Measurements from ENCODE around the gene HOXC9. TPM values are rescaled to one million over a fixed set of nuclear protein-coding genes. Genes with fewer than 3 reads are reported as not detected.

HOXC9 gene
- total RNA-seq, 4 donors from 2014 or later, result 4.4 to 10.5 (median 7.9) TPM

- Histone ChIP-seq H3K4me3 (no peak overlapping the region), H3K36me3 (no peaks in the 10 kb centered on the region), H3K27ac (no peak overlapping the region), H3K27me3 (peaks cover 19 to 99% of the 10 kb centered on the region in 2 donors), H3K4me1 (peaks cover 0 to 47% (median 1%) of the 10 kb centered on the region in 4 donors), H3K9me3 (no peaks in the 10 kb centered on the region)
- no peak for TF ChIP-seq CTCF (IDR thresholded peaks at IDR 0.05)
- no peak for TF ChIP-seq POLR2A (IDR thresholded peaks at IDR 0.05)
- TF ChIP-seq EP300 (IDR thresholded peaks at IDR 0.05), result no peak
- 33 to 44% methylated on average over 13 of the region's 13 CpGs for WGBS, 2 donors
- no peak for DNase-seq (ENCODE audit: low spot score in 2 of 2)
Measured at GRCh38 chr12:53952335-53952694, 47.6 kb upstream of the HOXC9 start.

GRCh38 chr12:53952871-53953734 is 46.9 kb upstream of the HOXC9 start:
- no peak overlapping the region for H3K27ac ChIP-seq
- H3K27me3 ChIP-seq, result peaks cover 19 to 99% of the 10 kb centered on the region in 2 donors
- DNase-seq (ENCODE audit: low spot score in 2 of 2), result no peak
- H3K4me3 ChIP-seq, result no peak overlapping the region
- peak in 1 of 2 donors; percentile 9 for TF ChIP-seq EP300 (IDR thresholded peaks at IDR 0.05)
- no peak for TF ChIP-seq POLR2A (IDR thresholded peaks at IDR 0.05)
- peaks cover 0 to 47% (median 1%) of the 10 kb centered on the region in 4 donors for H3K4me1 ChIP-seq
- no peaks in the 10 kb centered on the region for H3K9me3 ChIP-seq
- WGBS, 2 donors, result 14 to 16% methylated on average over 36 to 37 of the region's 38 CpGs
- no peaks in the 10 kb centered on the region for H3K36me3 ChIP-seq

- H3K4me3 ChIP-seq, result no peak overlapping the region
- H3K4me1 ChIP-seq, result peaks cover 0 to 47% (median 1%) of the 10 kb centered on the region in 4 donors
- peaks cover 19 to 99% of the 10 kb centered on the region in 2 donors for H3K27me3 ChIP-seq
- DNase-seq (ENCODE audit: low spot score in 2 of 2), result no peak
- no peaks in the 10 kb centered on the region for H3K36me3 ChIP-seq
- no peak overlapping the region for H3K27ac ChIP-seq
- WGBS, 2 donors, result 16% methylated on average over 19 of the region's 19 CpGs
- no peak for TF ChIP-seq CTCF (IDR thresholded peaks at IDR 0.05)
- no peak for TF ChIP-seq POLR2A (IDR thresholded peaks at IDR 0.05)
- TF ChIP-seq EP300 (IDR thresholded peaks at IDR 0.05), result no peak
- no peaks in the 10 kb centered on the region for H3K9me3 ChIP-seq
Measured at GRCh38 chr12:53953831-53954693, 45.9 kb upstream of the HOXC9 start.

GRCh38 chr12:53954694-53955035 is 45.3 kb upstream of the HOXC9 start, which contains the start of gene HOXC12:
Gene HOXC12, plus strand, starts transcription at chr12:53954903. Its CDS starts 27 bp downstream, at chr12:53954930.
- H3K36me3 ChIP-seq, result no peaks in the 10 kb centered on the region
- TF ChIP-seq POLR2A (IDR thresholded peaks at IDR 0.05) (no peak), CTCF (IDR thresholded peaks at IDR 0.05) (no peak), EP300 (IDR thresholded peaks at IDR 0.05) (no peak)
- H3K9me3 ChIP-seq, result no peaks in the 10 kb centered on the region
- H3K27ac ChIP-seq, result no peak within 1 kb of the TSS
- H3K4me1 ChIP-seq, result peaks cover 0 to 47% (median 1%) of the 10 kb centered on the region in 4 donors
- WGBS, 2 donors, result 3 to 9% methylated on average over 15 to 20 of the region's 20 CpGs
- H3K4me3 ChIP-seq, result peak within 1 kb of the TSS in 2 of 4 donors; percentile 6 to 8
- DNase-seq (ENCODE audit: low spot score in 2 of 2), result no peak
- peaks cover 19 to 99% of the 10 kb centered on the region in 2 donors for H3K27me3 ChIP-seq

- H3K4me1 ChIP-seq, result peaks cover 0 to 47% (median 1%) of the 10 kb centered on the region in 4 donors
- no peaks in the 10 kb centered on the region for H3K36me3 ChIP-seq
- peaks cover 19 to 99% of the 10 kb centered on the region in 2 donors for H3K27me3 ChIP-seq
- no peak for DNase-seq (ENCODE audit: low spot score in 2 of 2)
- no peaks in the 10 kb centered on the region for H3K9me3 ChIP-seq
- H3K4me3 ChIP-seq, result peak overlapping the region in 2 of 4 donors; percentile 6 to 8
- TF ChIP-seq CTCF (IDR thresholded peaks at IDR 0.05), result no peak
- no peak overlapping the region for H3K27ac ChIP-seq
- WGBS, 2 donors, result 4 to 7% methylated on average over 47 to 65 of the region's 86 CpGs
Measured at GRCh38 chr12:53955036-53955775, 44.8 kb upstream of the HOXC9 start.
